Measurements from ENCODE around the gene ATP11A. TPM values are rescaled to one million over a fixed set of nuclear protein-coding genes. Genes with fewer than 3 reads are reported as not detected.

The ATP11A gene
- total and polyA plus RNA-seq, 9 of the 15 experiments (the other 6 are each of a cell fraction or from before 2014, with no cell fraction given), result 0.38 to 34.2 (median 4.2) TPM

- ChIA-PET CTCF (ENCODE audit: low intra/inter-chr PET ratio) (no interaction called here), POLR2A (no interaction called here)
- 98% methylated on average over 7 of the region's 9 CpGs for WGBS (ENCODE audit: insufficient coverage, low coverage, missing lambda C conversion rate)
- no peak overlapping the region for H3K9ac ChIP-seq (ENCODE audit: insufficient read depth in 1 of 2, low read depth in 2 of 2, low read length in 2 of 2)
- FAIRE-seq, result no peak
- H3K79me2 ChIP-seq (ENCODE audit: control insufficient read depth, insufficient read depth, low read length), result peaks cover 5% of the 10 kb centered on the region; the same call in 2 of the 3 replicates
- H3K4me3 ChIP-seq, result no peak overlapping the region
- H3K9me1 ChIP-seq (ENCODE audit: control insufficient read depth, insufficient read depth, low read length), result no peaks in the 10 kb centered on the region
- H3K4me2 ChIP-seq (ENCODE audit: insufficient read depth, low read length), result no peak overlapping the region
- ATAC-seq, result no peak
- no peaks in the 10 kb centered on the region; the same call in 1 of the 2 replicates for H3K9me3 ChIP-seq (replicated peaks; ENCODE audit: control insufficient read depth, insufficient read depth, low read depth, low read length)
- BruUV-seq (replicated peaks), result no TSS peak
- no peaks in the 10 kb centered on the region for H3K27me3 ChIP-seq (ENCODE audit: control insufficient read depth in 2 of 2, insufficient read depth in 2 of 2, low read length in 2 of 2)
- intact Hi-C loops (cut with micrococcal nuclease), result no loop called here
- no peaks in the 10 kb centered on the region for H4K20me1 ChIP-seq (replicated peaks; ENCODE audit: control insufficient read depth, insufficient read depth, low read length)
- no peak overlapping the region for H2AFZ ChIP-seq (ENCODE audit: low read depth, low read length)
- H3K4me1 ChIP-seq (replicated peaks in 1 of 2; ENCODE audit: control insufficient read depth in 2 of 2, insufficient read depth in 2 of 2, low read length in 2 of 2), result peaks cover 0 to 13% of the 10 kb centered on the region in 2 experiments; a peak in 2 of 5 replicates
- in situ Hi-C loops (cut with MboI), result no loop called here
- TF ChIP-seq NR2C1 (IDR thresholded peaks at IDR 0.05) (no peak), NR2C1 (tag; IDR thresholded peaks at IDR 0.05) (no peak), YY1 (IDR thresholded peaks at IDR 0.05; ENCODE audit: borderline replicate concordance in 1 of 3, control insufficient read depth in 1 of 3, extremely low read depth in 1 of 3, insufficient read depth in 3 of 3, insufficient read length in 1 of 3, insufficient replicate concordance in 2 of 3, low read depth in 1 of 3, low read length in 2 of 3) (no peak)
- TF ChIP-seq, protein P1, sequence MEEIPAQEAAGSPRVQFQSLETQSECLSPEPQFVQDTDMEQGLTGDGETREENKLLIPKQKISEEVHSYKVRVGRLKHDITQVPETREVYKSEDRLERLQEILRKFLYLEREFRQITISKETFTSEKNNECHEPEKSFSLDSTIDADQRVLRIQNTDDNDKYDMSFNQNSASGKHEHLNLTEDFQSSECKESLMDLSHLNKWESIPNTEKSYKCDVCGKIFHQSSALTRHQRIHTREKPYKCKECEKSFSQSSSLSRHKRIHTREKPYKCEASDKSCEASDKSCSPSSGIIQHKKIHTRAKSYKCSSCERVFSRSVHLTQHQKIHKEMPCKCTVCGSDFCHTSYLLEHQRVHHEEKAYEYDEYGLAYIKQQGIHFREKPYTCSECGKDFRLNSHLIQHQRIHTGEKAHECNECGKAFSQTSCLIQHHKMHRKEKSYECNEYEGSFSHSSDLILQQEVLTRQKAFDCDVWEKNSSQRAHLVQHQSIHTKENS (CRISPR knock-in tag; IDR thresholded peaks at IDR 0.05), result no peak
- no peak for DNase-seq (ENCODE audit: extremely low read depth in 1 of 4, low spot score in 3 of 4)
- no peak overlapping the region for H3K27ac ChIP-seq (ENCODE audit: extremely low read depth, low read depth, low read length)
- H3K36me3 ChIP-seq (ENCODE audit: control insufficient read depth, insufficient read depth, low read length), result no peaks in the 10 kb centered on the region
Observed at GRCh38 chr13:112776354-112776753, 86.5 kb downstream of the ATP11A start.
